NCI-H1694 treated with DMSO at 0.1 percent for 48 hours (cell line): ENCODE results near the gene STARD5.
"Not testable (repeated sequence)": the region's sequence is repeated elsewhere in the genome, so short reads cannot be mapped to it uniquely, and the experiment has no call there.

Experiments
- DNase-seq: peaks from one replicate; lab custom pipeline; 2025; lab: John Stamatoyannopoulos, UW

The STARD5 gene

GRCh38 chr15:81337241-81337640 is 13.3 kb upstream of the STARD5 start:
- DNase-seq = no peak

GRCh38 chr15:81336568-81336967 is 12.6 kb upstream of the STARD5 start:
- no peak for DNase-seq

GRCh38 chr15:81335631-81336030 is 11.7 kb upstream of the STARD5 start:
- no peak for DNase-seq

DNA sequence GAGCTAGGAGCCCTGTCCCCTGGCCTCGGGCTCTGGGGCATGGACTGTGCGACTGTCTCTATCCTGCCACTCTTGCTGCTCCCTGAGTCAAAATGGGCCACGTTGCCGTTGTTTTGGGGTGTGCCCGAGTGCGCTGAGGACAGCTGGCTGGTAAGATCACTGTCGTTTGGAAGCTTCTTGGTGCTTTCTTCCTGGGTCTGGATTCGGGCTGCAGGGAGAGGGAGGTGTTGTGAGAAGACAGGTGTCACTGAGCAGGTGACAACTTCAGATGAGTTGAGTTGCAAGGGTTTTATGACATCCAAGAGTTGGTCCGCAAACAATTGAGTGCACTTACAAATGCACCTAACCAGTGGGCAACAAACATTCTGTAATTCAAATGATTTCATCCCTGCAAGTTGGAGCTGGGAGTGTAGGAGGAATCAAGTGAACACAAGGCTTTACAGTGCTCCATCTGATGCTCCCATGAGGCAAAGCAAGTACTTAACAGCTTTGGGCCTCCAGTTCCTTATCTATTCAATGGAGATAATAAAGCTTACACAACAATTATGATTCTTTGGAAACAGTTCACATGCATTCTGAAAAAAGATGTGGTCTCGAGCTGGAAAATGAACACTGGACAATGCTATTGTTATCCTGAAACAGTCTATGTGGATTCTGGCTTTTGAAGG is 11.0 kb upstream of the STARD5 start:
- DNase-seq = no peak

- DNase-seq = no peak
These were observed 9.4 kb upstream of the STARD5 start for GRCh38 chr15:81333363-81333762.

DNA sequence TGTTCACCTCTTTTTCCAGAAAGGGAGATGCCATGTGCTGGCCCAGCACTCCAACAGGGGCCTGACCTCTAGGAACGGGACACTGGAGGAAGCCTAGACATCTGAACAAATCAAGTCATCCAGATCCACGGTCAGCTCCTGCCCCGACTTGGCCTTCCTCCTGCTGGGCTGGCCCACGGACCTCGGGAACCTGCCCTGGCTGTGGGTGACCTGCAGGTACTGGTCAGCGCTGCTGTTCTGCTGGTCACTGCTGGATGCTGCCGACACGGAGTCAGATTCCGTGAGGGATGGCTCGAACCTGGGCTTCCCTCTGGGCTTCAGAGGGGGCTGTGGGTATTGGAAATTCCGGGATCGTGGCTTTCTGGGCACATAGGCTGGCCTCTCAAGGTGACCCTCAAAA is 8.4 kb upstream of the STARD5 start:
- no peak for DNase-seq

DNA sequence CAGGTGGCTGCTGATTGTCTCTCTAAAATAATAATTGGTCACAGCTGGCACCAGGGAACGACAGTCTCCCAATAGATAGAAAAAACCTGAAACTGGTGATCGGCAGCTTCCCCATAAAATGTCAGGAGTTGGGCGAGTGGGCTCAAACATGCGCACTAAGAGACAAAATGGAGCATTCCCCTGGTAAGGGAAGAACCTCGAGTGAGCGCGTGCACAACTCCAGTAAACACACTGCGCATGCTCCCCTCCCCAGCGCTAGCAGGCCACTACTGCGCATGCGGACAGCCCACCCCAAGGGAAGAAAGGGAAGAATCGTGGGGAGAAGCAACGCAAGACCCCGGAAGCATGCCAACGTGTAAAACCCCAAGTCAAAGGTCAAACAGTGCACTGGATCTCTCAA is 7.7 kb upstream of the STARD5 start:
- no peak for DNase-seq

DNA sequence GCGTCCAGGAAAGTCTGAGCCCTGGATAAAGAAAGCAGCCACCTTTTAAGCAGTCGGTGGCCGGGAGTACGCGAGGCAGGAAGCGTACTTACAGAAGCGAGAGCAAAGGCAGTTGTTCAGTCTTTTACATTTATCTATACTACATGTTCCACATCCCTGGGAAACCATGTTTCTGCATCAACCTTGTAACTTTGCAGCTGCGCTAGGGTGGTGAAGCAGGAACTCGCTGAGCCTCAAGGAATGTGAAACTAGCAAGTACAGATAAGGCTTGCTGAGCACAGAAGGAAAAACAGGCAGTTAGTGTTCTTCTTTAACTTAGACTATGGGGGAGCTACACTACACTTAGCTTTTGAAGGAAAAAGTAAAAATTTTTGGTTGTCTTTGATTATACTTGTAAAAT is 7.2 kb upstream of the STARD5 start:
- DNase-seq = not testable (repeated sequence)

GRCh38 chr15:81330366-81331090 is 6.6 kb upstream of the STARD5 start:
- DNase-seq = no peak

GRCh38 chr15:81329446-81329845 is 5.5 kb upstream of the STARD5 start:
- no peak for DNase-seq

DNA sequence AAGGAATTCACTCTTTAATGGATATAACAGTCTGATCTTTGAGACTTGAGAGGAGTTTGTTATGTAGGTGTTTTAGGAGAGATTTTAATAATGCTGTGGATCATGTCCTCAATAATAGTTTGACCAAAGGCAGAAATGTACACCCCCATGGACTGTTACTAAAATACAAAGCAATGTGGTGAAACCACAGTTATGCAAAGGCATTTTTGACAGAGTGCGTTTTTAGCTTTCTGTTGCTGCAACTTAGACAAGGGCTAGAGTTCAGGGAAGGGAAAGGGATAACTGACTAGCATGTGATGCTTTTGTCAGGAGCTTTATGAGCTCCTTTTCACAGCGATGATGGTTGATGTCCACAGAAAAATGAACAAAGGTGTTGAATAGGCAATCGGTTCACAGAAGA is 3.6 kb upstream of the STARD5 start:
- DNase-seq = no peak

DNA sequence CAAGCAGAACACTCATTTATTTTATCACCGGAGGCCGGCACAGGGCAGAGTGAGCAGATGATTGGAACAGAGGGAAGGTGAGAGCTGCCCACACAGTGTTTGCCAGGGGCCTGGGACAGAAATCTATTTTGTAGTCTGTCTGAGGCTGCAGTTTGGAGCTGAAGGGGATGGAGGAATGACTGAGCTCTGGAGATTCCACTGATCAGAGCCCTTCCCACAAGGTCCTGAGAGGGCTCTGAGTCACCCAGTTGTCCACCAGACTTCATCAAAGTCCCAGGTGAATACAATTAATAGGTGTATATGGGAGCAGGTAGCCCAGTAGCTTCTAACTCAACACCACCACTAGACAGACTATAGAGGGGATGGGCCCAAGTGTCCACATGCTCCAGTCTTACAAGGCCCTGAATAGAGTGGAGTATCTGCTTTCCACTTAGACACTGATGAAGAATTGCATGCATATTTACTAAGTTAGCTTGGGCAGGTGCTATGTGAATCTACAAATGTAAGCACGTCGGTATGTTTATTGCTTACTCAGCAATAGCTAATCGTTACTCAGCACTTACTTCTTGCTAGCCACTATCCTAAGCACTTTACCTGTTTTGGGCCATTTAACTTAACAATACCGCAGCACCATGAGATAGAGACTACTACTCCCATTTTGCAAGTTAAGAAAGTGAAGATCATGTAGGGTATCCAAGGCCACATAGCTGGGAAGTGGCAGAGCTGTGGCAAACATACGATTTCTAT is 2.7 kb upstream of the STARD5 start:
- no peak for DNase-seq

DNA sequence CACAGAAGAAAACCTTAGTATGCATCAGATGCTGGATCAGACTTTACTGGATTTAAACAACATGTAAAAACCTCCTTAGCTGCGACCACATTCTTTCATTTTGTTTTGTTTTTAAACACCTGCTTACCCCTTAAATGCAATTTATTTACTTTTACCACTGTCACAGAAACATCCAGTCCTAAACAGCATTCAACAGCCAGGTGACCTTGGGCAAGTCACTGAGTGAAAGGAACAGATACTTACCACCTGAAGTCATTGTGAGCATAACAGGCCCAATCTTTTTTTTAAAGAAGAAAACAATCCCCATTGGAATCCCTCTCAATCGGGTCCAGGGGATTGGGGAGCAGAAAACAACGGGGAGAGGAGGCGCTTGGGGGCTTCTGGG is 390 bp downstream of the STARD5 start:
- DNase-seq = no peak

GRCh38 chr15:81322676-81323253 is 1.2 kb downstream of the STARD5 start:
- no peak for DNase-seq

- DNase-seq = no peak
These were observed 2.3 kb downstream of the STARD5 start for GRCh38 chr15:81321667-81322066.

DNA sequence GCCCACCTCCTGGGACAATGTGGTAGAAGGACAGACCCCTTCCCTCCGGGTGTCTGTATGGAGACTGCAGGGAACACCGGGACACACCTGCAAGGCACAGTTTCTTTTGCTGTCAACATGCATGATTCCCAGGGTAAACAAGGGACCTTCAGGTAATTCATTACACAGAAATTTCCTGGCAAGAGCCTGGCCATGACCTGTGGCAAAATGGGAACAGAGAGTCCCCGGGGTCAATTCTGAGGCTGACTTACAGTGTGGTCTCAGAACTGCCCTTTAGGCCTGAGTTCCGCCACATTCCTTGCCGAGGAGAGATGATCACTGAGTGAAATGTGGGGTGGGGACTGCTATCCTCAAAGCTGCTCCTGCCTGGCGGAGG is 6.3 kb downstream of the STARD5 start:
- DNase-seq = no peak

DNA sequence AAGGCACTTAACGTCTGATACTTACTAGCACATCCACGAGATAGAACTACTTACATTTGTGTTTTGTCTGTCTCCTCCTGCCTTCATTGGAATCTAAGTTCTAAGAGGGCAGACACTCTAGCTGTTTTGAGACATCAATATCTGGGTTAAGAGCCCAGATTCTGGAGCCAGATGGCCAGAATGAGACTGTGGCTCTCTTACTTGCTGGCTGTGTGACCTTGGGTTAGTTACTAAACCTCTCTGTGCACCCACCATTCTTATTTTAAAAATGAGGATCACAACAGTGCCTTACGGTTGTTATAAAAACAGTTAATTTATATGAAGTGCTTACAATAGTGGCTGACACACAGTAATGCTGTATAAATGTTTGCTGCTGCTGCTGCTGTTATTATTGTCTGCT is 7.7 kb downstream of the STARD5 start:
- no peak for DNase-seq

DNA sequence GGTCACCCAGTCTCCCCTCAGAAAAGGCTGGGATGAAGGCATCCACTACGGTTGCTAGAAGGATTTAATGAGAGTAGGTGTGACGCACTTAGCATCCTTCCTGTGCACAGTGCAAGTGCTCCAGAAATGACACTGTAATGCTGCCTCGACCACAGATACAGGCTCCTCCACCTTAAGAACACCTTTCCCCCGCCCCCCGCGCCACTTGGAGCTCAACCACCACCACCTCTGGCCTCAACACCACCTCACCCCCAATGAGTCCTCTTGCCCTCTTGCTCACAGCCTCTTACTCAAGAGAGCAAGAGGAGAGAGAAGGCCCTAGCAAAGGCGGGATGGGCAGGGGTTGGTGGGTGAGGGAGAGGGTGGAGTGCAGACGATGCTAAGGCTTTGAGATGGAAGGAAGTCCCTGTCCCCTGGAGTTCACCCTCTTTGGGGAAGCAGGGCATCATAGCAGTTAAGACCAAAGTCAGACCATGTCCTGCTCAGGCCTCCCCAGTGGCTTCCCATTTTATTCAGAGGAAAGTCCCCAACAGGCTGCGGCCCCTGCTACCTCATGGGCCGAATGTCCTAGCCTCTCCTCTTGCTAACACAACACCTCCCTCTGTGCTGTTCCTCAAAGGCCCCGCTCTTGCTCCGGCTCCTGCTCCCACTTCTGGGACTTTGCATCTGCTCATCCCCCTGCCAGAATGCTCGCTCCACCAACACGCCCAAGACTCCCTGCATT is 8.3 kb downstream of the STARD5 start:
- no peak for DNase-seq

GRCh38 chr15:81314378-81314777 is 9.6 kb downstream of the STARD5 start:
- DNase-seq = no peak

DNA sequence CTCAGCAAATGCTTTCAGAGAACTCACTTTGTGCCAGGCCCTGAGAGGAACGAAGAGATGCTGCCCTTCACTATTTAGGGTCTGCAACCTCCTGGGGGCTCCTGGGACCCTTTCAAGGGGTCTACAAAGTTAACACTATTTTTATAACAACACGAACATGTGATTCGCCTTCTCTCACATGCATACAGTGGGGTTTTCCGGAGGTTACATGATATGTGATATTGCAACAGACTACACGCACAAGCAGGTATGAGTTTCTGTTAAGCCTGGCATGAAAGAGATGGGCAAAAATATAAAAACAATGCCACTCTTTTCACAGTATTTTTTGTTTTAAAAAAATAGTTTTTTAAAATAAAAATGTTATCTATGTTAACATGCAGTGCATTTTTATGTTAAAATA is 10.3 kb downstream of the STARD5 start:
- no peak for DNase-seq

DNA sequence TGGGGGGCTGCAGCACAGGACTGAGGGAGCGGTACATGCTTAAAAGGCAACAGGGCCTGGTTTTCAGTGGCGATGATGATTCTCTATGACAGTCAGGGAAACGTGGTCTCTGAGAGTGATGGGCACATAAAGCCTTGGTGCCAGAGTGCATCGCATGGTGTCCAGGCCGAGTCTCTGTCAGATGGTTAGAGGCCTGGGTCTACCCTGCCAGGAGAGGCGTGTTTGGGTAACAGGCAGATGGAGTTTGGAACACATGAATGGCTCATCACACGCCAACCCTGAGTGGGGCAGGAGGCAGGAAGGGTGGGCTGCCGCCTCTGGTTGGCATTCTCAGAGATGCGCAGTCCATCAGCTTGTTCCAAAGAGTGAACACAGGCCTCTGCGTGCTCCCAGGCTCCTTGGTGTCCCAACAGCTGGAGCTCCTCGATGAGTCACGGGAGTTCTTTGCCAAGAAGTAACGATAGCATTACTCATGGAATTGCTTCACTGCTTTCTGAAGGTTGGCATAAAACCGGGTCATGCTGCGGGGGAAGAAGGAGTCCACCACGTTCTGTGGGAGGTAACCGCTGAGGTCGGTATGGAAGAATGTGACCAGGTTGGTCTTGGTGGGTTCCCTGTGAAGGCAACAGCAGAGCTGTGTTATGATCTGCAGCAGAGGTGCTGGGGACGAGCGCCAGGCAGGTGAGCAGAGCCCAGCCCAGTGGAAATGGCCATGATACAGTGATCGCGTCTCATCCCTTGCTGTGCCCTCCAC is 11.0 kb downstream of the STARD5 start:
- no peak for DNase-seq
